Spleen (tissue), 7 donors: ENCODE results near the gene PNPLA2.

Source experiments
- CTCF ChIP-seq, 11 experiments: fragments of 200-600 bp in 7 of 11; fragments of 450-650 bp in 4 of 11; sonication (generic) in 4 of 11; IDR thresholded peaks in 8 of 11; conservative IDR thresholded peaks in 3 of 11; 1 replicate in 7 of 11; 2 replicates in 4 of 11; pipeline versions ENCODE4 v1.4.0 to v1.8.0; 2016 to 2021; ENCODE audit warnings: antibody characterized with exemption in 11 of 11, inconsistent platforms in 4 of 11, mild to moderate bottlenecking in 1 of 11
- POLR2A ChIP-seq, 3 donors: fragments of 450-650 bp; IDR thresholded peaks; one replicate each; pipeline ENCODE4 v1.5.1; 2017; ENCODE audit warnings: antibody characterized with exemption in 3 of 3, mild to moderate bottlenecking in 1 of 3
- POLR2AphosphoS5 ChIP-seq, 3 donors: sonication (generic); formaldehyde crosslinking; IDR thresholded peaks; one replicate each; pipeline ENCODE4 v1.5.1; 2017; ENCODE audit warnings: antibody characterized with exemption in 3 of 3
- donor health status: DM: no; HTN: no; CAD: no; lungs with moderate emphysema.
- donor health status: DM: no; HTN: no; CAD: no.
- donor health status: DM: no; HTN: no; CAD: no.

- TF ChIP-seq CTCF (IDR thresholded peaks at IDR 0.05 in 8 of 11, conservative IDR thresholded peaks at IDR 0.05 in 3 of 11) (no peak), POLR2AphosphoS5 (IDR thresholded peaks at IDR 0.05) (peak in 2 of 3 donors; percentile 36 to 45), POLR2A (IDR thresholded peaks at IDR 0.05) (no peak)
These were observed 51.4 kb downstream of the PNPLA2 start for GRCh38 chr11:870127-870413.
